CD4-positive, alpha-beta T cell treated with Interleukin-6 at 100 ng/mL for 8 hours (primary cell): Measurements from ENCODE around the gene ZNF536.

Source experiments
- DNase-seq: peaks from one replicate; pipeline ENCODE4 v3.0.0-alpha.2; 2020; ENCODE audit warnings: mixed read lengths, low spot score

The ZNF536 gene

GRCh38 chr19:30566681-30567420 lies 194.7 kb downstream of the ZNF536 start:
- DNase-seq: no peak

GRCh38 chr19:30567536-30568232 lies 195.5 kb downstream of the ZNF536 start:
- no peak for DNase-seq

GRCh38 chr19:30570194-30570593 lies 198.0 kb downstream of the ZNF536 start:
- DNase-seq: no peak

GRCh38 chr19:30577551-30578105 lies 205.4 kb downstream of the ZNF536 start:
- DNase-seq: no peak

- DNase-seq: no peak
These were observed 207.2 kb downstream of the ZNF536 start for GRCh38 chr19:30579419-30579818.

GRCh38 chr19:30580673-30581072 lies 208.5 kb downstream of the ZNF536 start:
- DNase-seq: no peak

GRCh38 chr19:30584090-30584489 lies 211.9 kb downstream of the ZNF536 start:
- no peak for DNase-seq

- no peak for DNase-seq
These were observed 215.7 kb downstream of the ZNF536 start for GRCh38 chr19:30587869-30588268.

GRCh38 chr19:30590596-30591229 lies 218.5 kb downstream of the ZNF536 start:
- DNase-seq: no peak

GRCh38 chr19:30593356-30593755 lies 221.2 kb downstream of the ZNF536 start:
- no peak for DNase-seq

- DNase-seq: no peak
These were observed 222.0 kb downstream of the ZNF536 start for GRCh38 chr19:30593975-30594745.

GRCh38 chr19:30596268-30596667 lies 224.1 kb downstream of the ZNF536 start:
- DNase-seq: no peak

- no peak for DNase-seq
These were observed 224.7 kb downstream of the ZNF536 start for GRCh38 chr19:30596813-30597399.

- DNase-seq: no peak
These were observed 226.5 kb downstream of the ZNF536 start for GRCh38 chr19:30598688-30599087.

GRCh38 chr19:30602661-30603350 lies 230.6 kb downstream of the ZNF536 start:
- DNase-seq: no peak

GRCh38 chr19:30604657-30605056 lies 232.5 kb downstream of the ZNF536 start:
- no peak for DNase-seq

GRCh38 chr19:30605333-30605732 lies 233.1 kb downstream of the ZNF536 start:
- DNase-seq: no peak

GRCh38 chr19:30606114-30607050 lies 234.2 kb downstream of the ZNF536 start:
- no peak for DNase-seq
